CD4-positive, alpha-beta T cell (primary cell): ENCODE results near the gene ZNF536. TPM values are rescaled to one million over a fixed set of nuclear protein-coding genes. Genes with fewer than 3 reads are reported as not detected.

Experiments
- ATAC-seq: fragments of 200-7000 bp; cut with Tn5 transposase; one replicate; pipeline ENCODE4 v1.10.0; 2022; ENCODE audit warnings: mild to moderate bottlenecking; ENCODE audit not compliant: poor library complexity
- CTCF ChIA-PET: fragments of 350-600 bp; sonication (Branson Sonifier 250); formaldehyde crosslinking; loops from one replicate; lab custom pipeline; 2021; ENCODE audit warnings: antibody characterized with exemption, inconsistent platforms; lab: Charles Lee
- POLR2A ChIA-PET: fragments of 350-600 bp; sonication (Branson Sonifier 250); formaldehyde crosslinking; loops from one replicate; lab custom pipeline; 2021; ENCODE audit warnings: antibody characterized with exemption, inconsistent platforms; lab: Charles Lee
- DNase-seq, 14 experiments: peaks; one replicate each; pipeline ENCODE4 v3.0.0-alpha.2; 2013 to 2020; ENCODE audit warnings: mixed read lengths in 2 of 14
- H3K27ac ChIP-seq, 2 donors: one replicate each; pipeline versions ENCODE4 v1.5.1 to v1.7.0; 2013; ENCODE audit warnings: low read length in 2 of 2, low read depth in 1 of 2, mild to moderate bottlenecking in 1 of 2
- H3K27me3 ChIP-seq, 2 experiments: 1 replicate in 1 of 2; 2 replicates in 1 of 2; pipeline versions ENCODE4 v1.6.1 to v1.7.0; 2013; ENCODE audit warnings: low read length in 2 of 2, control low read depth in 1 of 2, mild to moderate bottlenecking in 1 of 2, moderate library complexity in 1 of 2; ENCODE audit not compliant: insufficient read depth in 2 of 2, control insufficient read depth in 1 of 2
- H3K36me3 ChIP-seq: one replicate; pipeline ENCODE4 v1.6.1; 2013; ENCODE audit warnings: low read length, control low read depth; ENCODE audit not compliant: insufficient read depth
- H3K4me1 ChIP-seq: one replicate; pipeline ENCODE4 v1.6.1; 2013; ENCODE audit warnings: low read length, control low read depth; ENCODE audit not compliant: insufficient read depth
- H3K4me3 ChIP-seq: one replicate; pipeline ENCODE4 v1.5.1; 2013; ENCODE audit warnings: mild to moderate bottlenecking, low read length, moderate library complexity
- H3K9me3 ChIP-seq, 2 experiments: 1 replicate in 1 of 2; 2 replicates in 1 of 2; pipeline versions ENCODE4 v1.6.1 to v1.7.0; 2013; ENCODE audit warnings: low read length in 2 of 2, mild to moderate bottlenecking in 2 of 2, control low read depth in 1 of 2, moderate library complexity in 1 of 2; ENCODE audit not compliant: control insufficient read depth in 1 of 2, insufficient read depth in 1 of 2
- H3K27ac Mint-ChIP-seq: one replicate; pipeline ENCODE4 v1.8.0; 2020; ENCODE audit warnings: mixed read lengths
- H3K27me3 Mint-ChIP-seq: one replicate; pipeline ENCODE4 v1.8.0; 2021; ENCODE audit warnings: mixed read lengths
- H3K36me3 Mint-ChIP-seq: one replicate; pipeline ENCODE4 v1.8.0; 2021; ENCODE audit warnings: low read depth, mixed read lengths
- H3K4me1 Mint-ChIP-seq: one replicate; pipeline ENCODE4 v1.8.0; 2021; ENCODE audit warnings: low read depth, mixed read lengths
- H3K4me3 Mint-ChIP-seq: one replicate; pipeline ENCODE4 v1.8.0; 2020; ENCODE audit warnings: mild to moderate bottlenecking, mixed read lengths
- H3K9me3 Mint-ChIP-seq: one replicate; pipeline ENCODE4 v1.8.0; 2020; ENCODE audit warnings: mixed read lengths
- intact Hi-C, 2 experiments: fragments of 100-400 bp; cut with DNase I in 1 of 2; cut with micrococcal nuclease in 1 of 2; formaldehyde crosslinking; loops; one replicate each; pipeline versions ENCODE4 v1.15.1 to v1.9.0; 2023 to 2025; cut with DNase I, micrococcal nuclease
- total RNA-seq, 174 experiments: library from RNA in 2 of 174; stranded (reverse) in 2 of 174; gene quantifications; one replicate each; pipeline ENCODE4 v1.2.3 and lab custom pipeline; 2021 to 2026
- TF ChIP-seq, protein P1 (sequence below): fragments of 200-600 bp; IDR thresholded peaks from one replicate; pipeline ENCODE4 v1.8.0; 2022; ENCODE audit warnings: antibody characterized with exemption, mild to moderate bottlenecking

The ZNF536 gene
- total RNA-seq, 2 experiments from 2014 or later = not detected

DNA sequence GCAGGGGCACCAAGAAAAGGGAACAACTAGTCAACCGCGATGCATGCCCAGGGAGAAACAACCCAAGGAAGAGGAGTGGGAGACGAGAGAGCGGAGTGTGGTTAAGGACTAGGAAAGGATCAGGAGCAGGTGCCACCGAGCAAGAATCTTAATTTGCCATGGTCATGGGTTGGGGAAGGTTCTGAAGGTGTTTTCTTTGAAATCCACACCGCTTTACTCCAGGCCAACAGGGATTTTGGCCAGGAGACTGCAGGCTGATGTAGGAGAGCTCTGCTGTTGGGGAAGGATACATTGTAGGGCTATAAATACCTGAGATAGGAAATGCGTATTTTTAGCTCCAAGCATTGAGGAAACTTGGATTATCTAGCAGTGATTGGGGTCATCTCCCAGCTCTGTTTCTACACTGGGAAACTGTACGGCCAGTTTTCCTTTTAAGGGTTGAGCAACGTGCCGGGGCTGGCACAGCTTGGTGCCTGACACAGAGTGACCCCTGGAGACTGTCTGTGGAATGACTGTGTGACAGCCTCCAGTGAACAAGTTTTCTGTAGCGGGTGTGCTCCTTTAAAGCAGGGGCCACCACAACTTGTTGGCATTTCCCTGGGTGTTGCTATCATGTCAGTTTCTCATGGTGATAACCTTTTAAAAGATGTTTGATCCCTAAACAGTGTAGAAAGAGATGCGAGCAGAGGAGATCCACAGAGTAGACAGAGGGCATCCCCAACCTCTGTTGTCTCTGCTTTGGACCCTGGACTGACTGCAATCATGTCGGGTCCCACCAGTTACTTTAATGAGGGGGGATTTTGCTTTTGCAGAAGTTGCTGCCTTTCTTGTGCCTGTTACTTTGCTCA is 34.3 kb downstream of the ZNF536 start:
- no peak overlapping the region for H3K4me3 ChIP-seq
- no peak overlapping the region for H3K27ac Mint-ChIP-seq
- no peaks in the 10 kb centered on the region for H3K9me3 ChIP-seq
- H3K4me1 ChIP-seq = no peaks in the 10 kb centered on the region
- H3K27me3 ChIP-seq = no peaks in the 10 kb centered on the region
- no peak overlapping the region for H3K4me3 Mint-ChIP-seq
- H3K9me3 Mint-ChIP-seq = no peaks in the 10 kb centered on the region
- H3K36me3 ChIP-seq = no peaks in the 10 kb centered on the region
- intact Hi-C loops = no loop called here
- TF ChIP-seq, protein P1, sequence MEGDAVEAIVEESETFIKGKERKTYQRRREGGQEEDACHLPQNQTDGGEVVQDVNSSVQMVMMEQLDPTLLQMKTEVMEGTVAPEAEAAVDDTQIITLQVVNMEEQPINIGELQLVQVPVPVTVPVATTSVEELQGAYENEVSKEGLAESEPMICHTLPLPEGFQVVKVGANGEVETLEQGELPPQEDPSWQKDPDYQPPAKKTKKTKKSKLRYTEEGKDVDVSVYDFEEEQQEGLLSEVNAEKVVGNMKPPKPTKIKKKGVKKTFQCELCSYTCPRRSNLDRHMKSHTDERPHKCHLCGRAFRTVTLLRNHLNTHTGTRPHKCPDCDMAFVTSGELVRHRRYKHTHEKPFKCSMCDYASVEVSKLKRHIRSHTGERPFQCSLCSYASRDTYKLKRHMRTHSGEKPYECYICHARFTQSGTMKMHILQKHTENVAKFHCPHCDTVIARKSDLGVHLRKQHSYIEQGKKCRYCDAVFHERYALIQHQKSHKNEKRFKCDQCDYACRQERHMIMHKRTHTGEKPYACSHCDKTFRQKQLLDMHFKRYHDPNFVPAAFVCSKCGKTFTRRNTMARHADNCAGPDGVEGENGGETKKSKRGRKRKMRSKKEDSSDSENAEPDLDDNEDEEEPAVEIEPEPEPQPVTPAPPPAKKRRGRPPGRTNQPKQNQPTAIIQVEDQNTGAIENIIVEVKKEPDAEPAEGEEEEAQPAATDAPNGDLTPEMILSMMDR = no peak
- ATAC-seq = no peak
- no peak overlapping the region for H3K27ac ChIP-seq
- no peak for DNase-seq
- no peaks in the 10 kb centered on the region for H3K27me3 Mint-ChIP-seq
- H3K36me3 Mint-ChIP-seq = no peaks in the 10 kb centered on the region
- ChIA-PET CTCF (no interaction called here), POLR2A (no interaction called here)
- H3K4me1 Mint-ChIP-seq = no peaks in the 10 kb centered on the region

DNA sequence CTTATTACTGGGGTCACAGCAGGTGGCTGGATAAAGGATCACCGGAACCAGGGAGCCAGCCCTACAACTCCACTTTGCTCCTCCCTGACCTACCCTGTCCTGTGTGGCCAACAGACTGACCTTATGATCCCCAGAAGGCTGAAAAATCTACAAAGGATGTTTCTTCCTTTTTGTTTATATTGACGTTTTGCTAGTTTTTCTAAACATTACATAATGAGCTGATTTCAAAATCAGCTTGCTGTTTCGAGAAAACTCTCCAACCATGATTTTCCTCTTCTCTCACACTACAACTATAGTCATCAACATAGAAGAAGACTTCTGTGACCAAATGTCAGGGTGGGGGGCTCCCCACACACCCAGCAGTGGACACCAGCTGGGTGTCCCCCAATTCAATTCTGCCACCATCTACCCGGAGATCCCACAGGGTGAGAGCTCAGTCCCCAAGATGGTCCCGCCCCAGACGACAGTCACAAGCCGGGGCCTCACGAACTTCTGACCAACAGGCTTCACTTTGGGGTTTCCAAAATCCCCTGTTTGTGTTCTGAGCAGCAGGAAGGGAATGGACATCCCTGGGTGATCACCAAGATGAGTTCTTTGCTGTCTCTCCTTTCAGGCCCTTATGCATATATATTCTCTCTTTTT is 35.0 kb downstream of the ZNF536 start:
- TF ChIP-seq, protein P1 = no peak
- intact Hi-C loops = no loop called here
- H3K27ac ChIP-seq = no peak overlapping the region
- Mint-ChIP-seq H3K36me3 (no peaks in the 10 kb centered on the region), H3K27me3 (no peaks in the 10 kb centered on the region), H3K9me3 (no peaks in the 10 kb centered on the region), H3K27ac (no peak overlapping the region), H3K4me1 (no peaks in the 10 kb centered on the region), H3K4me3 (no peak overlapping the region)
- POLR2A ChIA-PET = no interaction called here
- H3K9me3 ChIP-seq = no peaks in the 10 kb centered on the region
- ATAC-seq = no peak
- no peak overlapping the region for H3K4me3 ChIP-seq
- CTCF ChIA-PET = no interaction called here
- no peaks in the 10 kb centered on the region for H3K4me1 ChIP-seq
- H3K36me3 ChIP-seq = no peaks in the 10 kb centered on the region
- no peak for DNase-seq
- H3K27me3 ChIP-seq = no peaks in the 10 kb centered on the region

DNA sequence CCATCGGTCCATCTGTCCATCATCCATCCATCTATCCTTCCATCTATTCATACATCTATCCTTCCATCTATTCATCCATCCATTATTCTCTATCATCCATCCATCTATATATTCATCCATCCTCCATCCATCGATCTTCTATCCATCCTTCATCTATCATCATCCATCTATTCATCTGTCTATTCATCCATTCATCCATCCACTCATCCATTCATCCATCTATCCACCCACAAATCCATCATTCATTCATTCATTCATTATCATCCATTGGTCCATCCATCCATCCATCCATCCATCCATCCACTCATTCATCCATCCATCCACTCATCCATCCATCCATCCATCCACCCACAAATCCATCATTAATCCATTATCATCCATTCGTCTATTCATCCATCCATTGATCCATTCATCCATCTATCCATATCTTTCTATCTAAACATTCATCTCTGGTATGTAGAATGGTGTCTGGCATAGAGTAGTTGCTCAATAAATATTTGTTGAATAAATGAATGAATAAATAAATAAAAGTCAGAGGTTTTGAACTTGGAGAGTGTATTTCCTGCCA is 36.6 kb downstream of the ZNF536 start:
- Histone ChIP-seq H3K9me3 (no peaks in the 10 kb centered on the region), H3K4me1 (no peaks in the 10 kb centered on the region), H3K27me3 (no peaks in the 10 kb centered on the region), H3K36me3 (no peaks in the 10 kb centered on the region), H3K4me3 (no peak overlapping the region), H3K27ac (no peak overlapping the region)
- TF ChIP-seq, protein P1 = no peak
- intact Hi-C loops = no loop called here
- H3K36me3 Mint-ChIP-seq = no peaks in the 10 kb centered on the region
- POLR2A ChIA-PET = no interaction called here
- DNase-seq (no peak), ATAC-seq (no peak)
- H3K27ac Mint-ChIP-seq = no peak overlapping the region
- no peaks in the 10 kb centered on the region for H3K9me3 Mint-ChIP-seq
- H3K4me1 Mint-ChIP-seq = no peaks in the 10 kb centered on the region
- H3K4me3 Mint-ChIP-seq = no peak overlapping the region
- CTCF ChIA-PET = no interaction called here
- no peaks in the 10 kb centered on the region for H3K27me3 Mint-ChIP-seq
